Spleen (tissue), 11 donors: ENCODE results near the gene CD3D. TPM values are rescaled to one million over a fixed set of nuclear protein-coding genes. Genes with fewer than 3 reads are reported as not detected.

Experiments
- DNase-seq: peaks from one replicate; pipeline ENCODE4 v3.0.0-alpha.2; 2020
- H3K27ac ChIP-seq, 8 donors: fragments of 200-600 bp; sonication (generic) in 7 of 8; 1 replicate in 4 of 8; 2 replicates in 4 of 8; pipeline versions ENCODE4 v1.5.0 to v1.8.0; 2016 to 2021; ENCODE audit warnings: inconsistent platforms in 4 of 8, mild to moderate bottlenecking in 4 of 8, moderate library complexity in 1 of 8
- H3K27me3 ChIP-seq, 7 donors: fragments of 200-600 bp; sonication (generic) in 6 of 7; replicated peaks in 1 of 7; 1 replicate in 4 of 7; 2 replicates in 3 of 7; pipeline versions ENCODE4 v1.5.0 to v1.8.0; 2016 to 2021; ENCODE audit warnings: inconsistent platforms in 3 of 7, mild to moderate bottlenecking in 1 of 7
- H3K36me3 ChIP-seq, 6 donors: fragments of 200-600 bp; sonication (generic) in 5 of 6; 1 replicate in 4 of 6; 2 replicates in 2 of 6; pipeline versions ENCODE4 v1.5.0 to v1.8.0; 2016 to 2021; ENCODE audit warnings: inconsistent platforms in 2 of 6
- H3K4me1 ChIP-seq, 6 donors: fragments of 200-600 bp; sonication (generic) in 5 of 6; 1 replicate in 3 of 6; 2 replicates in 3 of 6; pipeline versions ENCODE4 v1.5.0 to v1.8.0; 2016 to 2021; ENCODE audit warnings: inconsistent platforms in 3 of 6
- H3K4me3 ChIP-seq, 8 donors: fragments of 200-600 bp; sonication (generic) in 7 of 8; 1 replicate in 4 of 8; 2 replicates in 4 of 8; pipeline versions ENCODE4 v1.5.0 to v1.8.0; 2016 to 2021; ENCODE audit warnings: inconsistent platforms in 4 of 8, mild to moderate bottlenecking in 4 of 8, moderate library complexity in 2 of 8
- H3K9me3 ChIP-seq, 8 donors: fragments of 200-600 bp; sonication (generic) in 7 of 8; 1 replicate in 4 of 8; 2 replicates in 4 of 8; pipeline versions ENCODE4 v1.5.0 to v1.8.0; 2016 to 2021; ENCODE audit warnings: inconsistent platforms in 4 of 8
- POLR2A ChIP-seq, 3 donors: fragments of 450-650 bp; IDR thresholded peaks; one replicate each; pipeline ENCODE4 v1.5.1; 2017; ENCODE audit warnings: antibody characterized with exemption in 3 of 3, mild to moderate bottlenecking in 1 of 3
- POLR2AphosphoS5 ChIP-seq, 3 donors: sonication (generic); formaldehyde crosslinking; IDR thresholded peaks; one replicate each; pipeline ENCODE4 v1.5.1; 2017; ENCODE audit warnings: antibody characterized with exemption in 3 of 3
- WGBS, 5 donors: extraction: QIAGEN DNeasy Blood & Tissue Kit in 3 of 5; methylation state at CpG; one replicate each; pipeline versions ENCODE4 v1.1.5 to v1.1.7; 2013 to 2018; 5-methylcytosine and 5-hydroxymethylcytosine counted together
- intact Hi-C: fragments of 100-400 bp; cut with DNase I; formaldehyde crosslinking; loops from one replicate; pipeline ENCODE4 v1.15.0; 2023; ENCODE audit warnings: low total_unique reads
- polyA plus RNA-seq, 3 donors: library from polyadenylated mRNA; stranded (reverse); fragments of 200-250 nt; gene quantifications; one replicate each; pipeline ENCODE4 v1.2.1, GENCODE V29; 2013
- total RNA-seq, 7 donors: library from RNA; depleted of rRNA in 3 of 7; stranded (reverse); fragments of >200 nt in 3 of 7; fragmentation: NEBNext Ultra II Directional in 4 of 7; extraction: Animal tissue kit (Norgen Biotek cat#: 25700) in 4 of 7; gene quantifications; one replicate each; pipeline versions ENCODE4 v1.1.0 to v1.2.1, GENCODE V29; 2016 to 2021
- TF ChIP-seq, protein P1 (sequence below), 11 experiments: fragments of 200-600 bp in 7 of 11; fragments of 450-650 bp in 4 of 11; sonication (generic) in 4 of 11; IDR thresholded peaks in 8 of 11; conservative IDR thresholded peaks in 3 of 11; 1 replicate in 7 of 11; 2 replicates in 4 of 11; pipeline versions ENCODE4 v1.4.0 to v1.8.0; 2016 to 2021; ENCODE audit warnings: antibody characterized with exemption in 11 of 11, inconsistent platforms in 4 of 11, mild to moderate bottlenecking in 1 of 11
- donor health status: healthy with polysubstance abuse.
- donor health status: DM: no; HTN: no; CAD: no; lungs with moderate emphysema.
- donor health status: DM: no; HTN: no; CAD: no.
- donor health status: Bipolar disorder and iron deficiency.
- donor health status: healthy.
- donor health status: DM: no; HTN: no; CAD: no.
- donor health status: DM: yes; HTN: yes; CAD: no.

CD3D gene
- total and polyA plus RNA-seq, 10 donors = 27.3 to 70.7 (median 42.3) TPM

DNA sequence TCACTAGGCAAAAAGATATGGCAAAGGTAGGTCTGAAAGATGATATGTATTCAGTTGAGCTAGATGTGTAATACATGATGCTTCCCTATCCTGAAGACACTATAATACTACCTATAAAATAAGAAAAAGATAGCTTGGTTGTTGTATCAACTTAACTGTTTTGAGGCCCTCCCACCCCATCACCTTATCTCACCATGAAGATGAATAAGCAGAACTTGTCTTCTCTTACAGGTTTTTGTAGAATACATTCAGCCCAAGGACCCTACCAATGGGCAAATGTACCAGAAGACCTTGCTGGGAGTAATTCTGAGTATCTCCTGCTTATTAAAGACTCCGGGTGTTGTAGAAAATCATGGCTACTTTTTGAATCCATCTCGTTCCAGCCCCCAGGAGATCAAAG lies 30.8 kb upstream of the CD3D start:
- TF ChIP-seq POLR2A (IDR thresholded peaks at IDR 0.05) = no peak
- TF ChIP-seq, protein P1, sequence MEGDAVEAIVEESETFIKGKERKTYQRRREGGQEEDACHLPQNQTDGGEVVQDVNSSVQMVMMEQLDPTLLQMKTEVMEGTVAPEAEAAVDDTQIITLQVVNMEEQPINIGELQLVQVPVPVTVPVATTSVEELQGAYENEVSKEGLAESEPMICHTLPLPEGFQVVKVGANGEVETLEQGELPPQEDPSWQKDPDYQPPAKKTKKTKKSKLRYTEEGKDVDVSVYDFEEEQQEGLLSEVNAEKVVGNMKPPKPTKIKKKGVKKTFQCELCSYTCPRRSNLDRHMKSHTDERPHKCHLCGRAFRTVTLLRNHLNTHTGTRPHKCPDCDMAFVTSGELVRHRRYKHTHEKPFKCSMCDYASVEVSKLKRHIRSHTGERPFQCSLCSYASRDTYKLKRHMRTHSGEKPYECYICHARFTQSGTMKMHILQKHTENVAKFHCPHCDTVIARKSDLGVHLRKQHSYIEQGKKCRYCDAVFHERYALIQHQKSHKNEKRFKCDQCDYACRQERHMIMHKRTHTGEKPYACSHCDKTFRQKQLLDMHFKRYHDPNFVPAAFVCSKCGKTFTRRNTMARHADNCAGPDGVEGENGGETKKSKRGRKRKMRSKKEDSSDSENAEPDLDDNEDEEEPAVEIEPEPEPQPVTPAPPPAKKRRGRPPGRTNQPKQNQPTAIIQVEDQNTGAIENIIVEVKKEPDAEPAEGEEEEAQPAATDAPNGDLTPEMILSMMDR (IDR thresholded peaks at IDR 0.05 in 8 of 11, conservative IDR thresholded peaks at IDR 0.05 in 3 of 11) = no peak
- Histone ChIP-seq H3K36me3 (peaks cover 9 to 100% (median 97%) of the 10 kb centered on the region in 6 donors), H3K27ac (no peak overlapping the region), H3K9me3 (no peaks in the 10 kb centered on the region), H3K27me3 (no peaks in the 10 kb centered on the region), H3K4me1 (no peaks in the 10 kb centered on the region), H3K4me3 (no peak overlapping the region)
- intact Hi-C loops = no loop called here
- 87 to 100% (median 95%) methylated on average over 2 of the region's 2 CpGs for WGBS, 5 donors
- no peak for DNase-seq

DNA sequence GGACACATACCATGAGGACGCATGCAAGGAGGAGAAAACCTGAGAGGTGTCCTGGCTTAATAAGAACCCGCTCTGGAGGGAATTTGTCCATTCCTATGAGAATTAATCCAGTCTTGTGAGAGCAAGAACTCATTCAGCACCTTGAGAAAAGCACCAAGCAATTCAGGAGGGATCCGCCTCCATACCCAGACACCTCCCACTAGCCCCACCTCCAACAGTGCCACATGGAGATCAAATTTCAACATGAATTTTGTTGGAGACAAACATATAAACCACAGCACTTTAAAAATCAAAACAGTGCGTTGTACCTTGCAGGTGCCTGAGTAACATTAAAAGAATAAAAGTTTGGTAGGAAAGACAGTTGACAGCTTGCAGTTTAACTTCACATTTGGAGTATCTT lies 28.3 kb upstream of the CD3D start:
- peaks cover 6 to 100% (median 100%) of the 10 kb centered on the region in 6 donors for H3K36me3 ChIP-seq
- H3K27ac ChIP-seq = no peak overlapping the region
- H3K9me3 ChIP-seq = no peaks in the 10 kb centered on the region
- WGBS, 5 donors = 88 to 97% (median 96%) methylated on average over 4 of the region's 4 CpGs
- no peaks in the 10 kb centered on the region for H3K27me3 ChIP-seq
- intact Hi-C loops = no loop called here
- TF ChIP-seq, protein P1 (IDR thresholded peaks at IDR 0.05 in 8 of 11, conservative IDR thresholded peaks at IDR 0.05 in 3 of 11) = no peak
- no peak for TF ChIP-seq POLR2A (IDR thresholded peaks at IDR 0.05)
- no peak for TF ChIP-seq POLR2AphosphoS5 (IDR thresholded peaks at IDR 0.05)
- DNase-seq = no peak
- H3K4me3 ChIP-seq = no peak overlapping the region
- H3K4me1 ChIP-seq = no peaks in the 10 kb centered on the region

DNA sequence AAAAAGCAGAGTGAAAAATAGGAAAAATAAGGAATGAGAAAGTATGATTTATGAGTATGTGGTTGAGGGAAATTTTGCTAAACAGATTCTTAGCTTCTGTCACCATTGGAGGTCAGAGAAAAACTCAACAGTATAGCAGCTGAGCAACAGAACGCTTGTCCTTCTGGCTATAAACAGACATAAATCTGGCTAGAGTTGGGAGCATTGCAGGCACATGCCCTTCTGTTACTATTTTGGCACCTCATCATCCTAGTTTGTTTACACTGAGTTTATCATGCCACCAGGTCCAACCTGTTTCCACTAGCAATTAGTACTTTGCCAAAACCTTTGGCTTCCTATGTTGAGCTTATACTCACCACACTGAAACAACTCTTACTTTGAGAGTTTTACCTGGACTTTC lies 23.8 kb upstream of the CD3D start:
- no peak overlapping the region for H3K27ac ChIP-seq
- H3K27me3 ChIP-seq = no peaks in the 10 kb centered on the region
- no peaks in the 10 kb centered on the region for H3K9me3 ChIP-seq
- 88 to 100% (median 93%) methylated on average over 1 of the region's 1 CpG for WGBS, 5 donors
- DNase-seq = no peak
- H3K4me1 ChIP-seq = peaks cover 6 to 34% (median 22%) of the 10 kb centered on the region in 6 donors
- H3K4me3 ChIP-seq = no peak overlapping the region
- intact Hi-C loops = no loop called here
- TF ChIP-seq POLR2A (IDR thresholded peaks at IDR 0.05) (no peak), POLR2AphosphoS5 (IDR thresholded peaks at IDR 0.05) (no peak)
- TF ChIP-seq, protein P1 (IDR thresholded peaks at IDR 0.05 in 8 of 11, conservative IDR thresholded peaks at IDR 0.05 in 3 of 11) = no peak
- H3K36me3 ChIP-seq = peaks cover 0 to 100% (median 72%) of the 10 kb centered on the region in 6 donors

DNA sequence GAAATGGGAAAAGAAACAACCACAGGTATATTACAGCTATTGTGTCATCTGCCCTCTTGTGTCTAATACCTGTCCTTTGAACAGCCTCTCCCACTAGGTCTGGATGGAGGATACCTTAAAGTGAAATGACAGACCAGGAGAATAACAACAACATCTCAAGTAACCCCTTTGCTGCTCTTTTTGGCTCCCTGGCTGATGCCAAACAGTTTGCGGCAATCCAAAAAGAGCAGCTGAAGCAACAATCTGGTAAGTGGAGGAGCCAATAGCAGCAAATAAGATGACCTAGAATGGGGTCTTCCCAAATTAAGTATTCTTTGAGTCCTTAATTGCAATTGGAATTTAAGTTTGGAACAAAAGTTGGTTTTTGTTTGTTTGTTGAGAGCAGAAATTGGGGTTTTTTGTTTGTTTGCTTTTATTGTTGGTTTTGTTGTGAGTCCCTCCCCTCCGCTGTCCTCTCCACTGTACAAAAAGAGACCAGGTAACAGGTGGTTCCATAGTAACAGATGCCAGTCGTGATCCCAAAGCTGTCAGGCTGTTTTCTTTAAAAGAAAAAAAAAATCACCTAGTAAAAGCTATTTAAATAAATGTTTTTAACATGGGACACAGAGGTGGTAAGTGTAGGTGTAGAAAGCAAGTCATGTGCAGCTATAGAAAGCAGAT lies 22.6 kb upstream of the CD3D start:
- Histone ChIP-seq H3K4me1 (peaks cover 18 to 46% (median 34%) of the 10 kb centered on the region in 6 donors), H3K9me3 (no peaks in the 10 kb centered on the region), H3K27me3 (no peaks in the 10 kb centered on the region), H3K27ac (no peak overlapping the region), H3K36me3 (peaks cover 0 to 90% (median 60%) of the 10 kb centered on the region in 6 donors), H3K4me3 (no peak overlapping the region)
- intact Hi-C loops = no loop called here
- DNase-seq = no peak
- WGBS, 5 donors = 92 to 99% (median 94%) methylated on average over 3 of the region's 3 CpGs
- TF ChIP-seq, protein P1 (IDR thresholded peaks at IDR 0.05 in 8 of 11, conservative IDR thresholded peaks at IDR 0.05 in 3 of 11) = no peak
- no peak for TF ChIP-seq POLR2AphosphoS5 (IDR thresholded peaks at IDR 0.05)
- no peak for TF ChIP-seq POLR2A (IDR thresholded peaks at IDR 0.05)
